HCT116 (cell line): ENCODE measurements around the gene HBE1. TPM values are rescaled to one million over a fixed set of nuclear protein-coding genes. Genes with fewer than 3 reads are reported as not detected.

Source experiments
- ATAC-seq: fragments of 200-7000 bp; cut with Tn5 transposase; 2 replicates; pipeline ENCODE4 v1.9.1; 2020; ENCODE audit warnings: mild to moderate bottlenecking, moderate library complexity
- BruUV-seq: library from RNA; stranded (reverse); fragments of 400-500 nt; replicated peaks from 2 replicates; lab custom pipeline; 2021; lab: Mats Ljungman, UMichigan
- CTCF ChIA-PET: fragments of 300-600 bp; sonication (Branson Sonifier 250); formaldehyde crosslinking; loops from one replicate; lab custom pipeline; 2021; ENCODE audit warnings: antibody characterized with exemption; lab: Charles Lee
- POLR2A ChIA-PET: fragments of 300-600, 350-600 bp; sonication (Branson Sonifier 250); formaldehyde crosslinking; loops from one replicate; lab custom pipeline; 2021; ENCODE audit warnings: antibody characterized with exemption; lab: Charles Lee
- RAD21 ChIA-PET, 2 experiments: fragments of 300-600 bp; sonication (Branson Sonifier 250); formaldehyde crosslinking; loops; one replicate each; lab custom pipeline; 2023; ENCODE audit warnings: low total read pairs in 2 of 2; ENCODE audit not compliant: uncharacterized antibody in 2 of 2, unreplicated experiment in 2 of 2, low non-redundant PET in 1 of 2; lab: Charles Lee
- DNase-seq: peaks from one replicate; pipeline ENCODE4 v3.0.0-alpha.2; 2010; ENCODE audit warnings: low read depth, low spot score
- H2AFZ ChIP-seq: fragments of 200-600 bp; shearing (Covaris generic), sonication (generic); 2 replicates; pipeline ENCODE4 v1.6.1; 2017; ENCODE audit warnings: low read depth, mixed run types, mixed read lengths, antibody characterized with exemption, low read length; ENCODE audit not compliant: poor library complexity, severe bottlenecking
- H3K27ac ChIP-seq: 2 replicates; pipeline ENCODE4 v1.5.1; 2012; ENCODE audit warnings: low read depth, low read length
- H3K27me3 ChIP-seq: fragments of 200-600 bp; sonication (generic); 2 replicates; pipeline ENCODE4 v1.6.1; 2016; ENCODE audit warnings: mixed run types, low read length, mixed read lengths; ENCODE audit not compliant: insufficient read depth
- H3K36me3 ChIP-seq, 2 experiments: fragments of 200-500 bp in 1 of 2; fragments of 200-600 bp in 1 of 2; sonication (Bioruptor generic) in 1 of 2; sonication (generic) in 1 of 2; 2 replicates each; pipeline versions ENCODE4 v1.5.1 to v1.6.1; 2014 to 2016; ENCODE audit warnings: low read length in 2 of 2, inconsistent platforms in 1 of 2, mixed read lengths in 1 of 2, mixed run types in 1 of 2; ENCODE audit not compliant: insufficient read depth in 2 of 2, control insufficient read depth in 1 of 2
- H3K4me1 ChIP-seq, 2 experiments: fragments of 200-600 bp in 1 of 2; sonication (generic) in 1 of 2; 2 replicates each; pipeline versions ENCODE4 v1.5.1 to v1.6.1; 2012 to 2017; ENCODE audit warnings: low read length in 2 of 2, inconsistent platforms in 1 of 2, mild to moderate bottlenecking in 1 of 2, mixed read lengths in 1 of 2, mixed run types in 1 of 2, moderate library complexity in 1 of 2; ENCODE audit not compliant: insufficient read depth in 2 of 2, control insufficient read depth in 1 of 2
- H3K4me2 ChIP-seq: fragments of 200-600 bp; sonication (generic); 2 replicates; pipeline ENCODE4 v1.6.1; 2017; ENCODE audit warnings: mixed run types, low read length, mixed read lengths
- H3K4me3 ChIP-seq, 2 experiments: fragments of 200-600 bp in 1 of 2; sonication (generic) in 1 of 2; replicated peaks in 1 of 2; 2 replicates each; pipeline ENCODE4 v1.5.1; 2011 to 2016; ENCODE audit warnings: low read length in 2 of 2, control low read depth in 1 of 2, low read depth in 1 of 2, mild to moderate bottlenecking in 1 of 2, mixed read lengths in 1 of 2, mixed run types in 1 of 2
- H3K79me2 ChIP-seq: fragments of 200-600 bp; sonication (generic); 2 replicates; pipeline ENCODE4 v1.6.1; 2017; ENCODE audit warnings: mild to moderate bottlenecking, mixed run types, low read length, moderate library complexity, mixed read lengths; ENCODE audit not compliant: insufficient read depth
- H3K9ac ChIP-seq: fragments of 200-600 bp; sonication (generic); 2 replicates; pipeline ENCODE4 v1.6.1; 2016; ENCODE audit warnings: low read length, mixed read lengths
- H3K9me2 ChIP-seq: fragments of 200-600 bp; sonication (generic), shearing (Covaris generic); 2 replicates; pipeline ENCODE4 v1.6.1; 2017; ENCODE audit warnings: mixed run types, mild to moderate bottlenecking, moderate library complexity; ENCODE audit not compliant: insufficient read depth
- H3K9me3 ChIP-seq, 2 experiments: fragments of 200-500 bp in 1 of 2; fragments of 200-600 bp in 1 of 2; sonication (Bioruptor generic) in 1 of 2; sonication (generic) in 1 of 2; 2 replicates each; pipeline ENCODE4 v1.6.1; 2014 to 2017; ENCODE audit warnings: low read length in 2 of 2, mixed read lengths in 2 of 2, inconsistent platforms in 1 of 2, low read depth in 1 of 2, mild to moderate bottlenecking in 1 of 2, mixed run types in 1 of 2, moderate library complexity in 1 of 2; ENCODE audit not compliant: control insufficient read depth in 1 of 2, insufficient read depth in 1 of 2
- H4K20me1 ChIP-seq: fragments of 200-600 bp; sonication (generic), shearing (Covaris generic); 2 replicates; pipeline ENCODE4 v1.6.1; 2017; ENCODE audit warnings: mixed run types, mild to moderate bottlenecking, moderate library complexity; ENCODE audit not compliant: insufficient read depth
- ATF3 ChIP-seq: IDR thresholded peaks from 2 replicates; pipeline ENCODE4 v1.6.1; 2012
- CBX3 ChIP-seq: IDR thresholded peaks from 2 replicates; pipeline ENCODE4 v1.6.1; 2012; ENCODE audit warnings: low read depth
- CEBPB ChIP-seq: IDR thresholded peaks from 2 replicates; pipeline ENCODE4 v1.6.1; 2012; ENCODE audit warnings: low read depth
- EGR1 ChIP-seq: IDR thresholded peaks from 2 replicates; pipeline ENCODE4 v1.6.1; 2012; ENCODE audit warnings: low read depth
- ELF1 ChIP-seq: IDR thresholded peaks from 2 replicates; pipeline ENCODE4 v1.6.1; 2012; ENCODE audit warnings: low read depth, borderline replicate concordance
- EZH2 ChIP-seq: fragments of 200-600 bp; sonication (generic); IDR thresholded peaks from 2 replicates; pipeline ENCODE4 v1.6.1; 2017; ENCODE audit warnings: antibody characterized with exemption, mixed run types
- FOSL1 ChIP-seq: IDR thresholded peaks from 2 replicates; pipeline ENCODE4 v1.6.1; 2012; ENCODE audit warnings: low read depth
- JUND ChIP-seq: IDR thresholded peaks from 2 replicates; pipeline ENCODE4 v1.6.1; 2012
- MAX ChIP-seq: IDR thresholded peaks from 2 replicates; pipeline ENCODE4 v1.6.1; 2012
- POLR2A ChIP-seq: IDR thresholded peaks from 2 replicates; pipeline ENCODE4 v1.7.0; 2011; ENCODE audit warnings: borderline replicate concordance; ENCODE audit not compliant: insufficient read depth, insufficient read length; ENCODE audit errors: extremely low read depth
- RAD21 ChIP-seq: IDR thresholded peaks from 2 replicates; pipeline ENCODE4 v1.6.1; 2012; ENCODE audit warnings: low read depth, mild to moderate bottlenecking
- REST ChIP-seq: IDR thresholded peaks from 2 replicates; pipeline ENCODE4 v1.6.1; 2012; ENCODE audit warnings: low read depth
- YY1 ChIP-seq: IDR thresholded peaks from 2 replicates; pipeline ENCODE4 v1.6.1; 2011; ENCODE audit warnings: low read length, low read depth, moderate library complexity, mild to moderate bottlenecking; ENCODE audit not compliant: insufficient replicate concordance; ENCODE audit errors: extremely low read depth
- ZBTB33 ChIP-seq: IDR thresholded peaks from 2 replicates; pipeline ENCODE4 v1.6.1; 2011; ENCODE audit warnings: mild to moderate bottlenecking, low read length, moderate library complexity; ENCODE audit not compliant: insufficient replicate concordance; ENCODE audit errors: extremely low read depth
- ZFX ChIP-seq: fragments of 450-650 bp; IDR thresholded peaks from 2 replicates; pipeline ENCODE4 v1.6.1; 2017
- ZNF274 ChIP-seq: fragments of 200-500 bp; sonication (Bioruptor generic); IDR thresholded peaks from 2 replicates; pipeline ENCODE4 v1.6.1; 2014; ENCODE audit warnings: mild to moderate bottlenecking, low read depth, low read length, inconsistent platforms
- intact Hi-C: fragments of 100-400 bp; cut with micrococcal nuclease; formaldehyde crosslinking; loops from 2 replicates; pipeline ENCODE4 v1.10.0; 2022
- total RNA-seq: library from RNA; stranded (reverse); gene quantifications from one replicate; pipeline ENCODE4 v1.2.1, GENCODE V29; 2021; ENCODE audit not compliant: unreplicated experiment

Gene HBE1
- total RNA-seq, 1 experiment from 2014 or later, result 212 TPM

- no peak within 1 kb of the TSS for H3K9ac ChIP-seq
- ChIA-PET POLR2A (no interaction called here), RAD21 (no interaction called here), CTCF (no interaction called here)
- H4K20me1 ChIP-seq, result no peaks in the 10 kb centered on the region
- DNase-seq (no peak), ATAC-seq (no peak)
- intact Hi-C loops, result no loop called here
- H3K9me3 ChIP-seq, result no peaks in the 10 kb centered on the region
- no peaks in the 10 kb centered on the region for H3K27me3 ChIP-seq
- peaks cover 7 to 23% of the 10 kb centered on the region in 2 experiments; a peak in 2 of 4 replicates for H3K36me3 ChIP-seq
- H3K4me1 ChIP-seq, result no peaks in the 10 kb centered on the region
- TF ChIP-seq ATF3 (no peak), CEBPB (no peak)
- no peak within 1 kb of the TSS for H3K27ac ChIP-seq
- no TSS peak for BruUV-seq
- H3K79me2 ChIP-seq, result no peaks in the 10 kb centered on the region
- no peak within 1 kb of the TSS for H3K4me2 ChIP-seq
- H2AFZ ChIP-seq, result no peak within 1 kb of the TSS
- no peaks in the 10 kb centered on the region for H3K9me2 ChIP-seq
- H3K4me3 ChIP-seq, result no peak within 1 kb of the TSS
Measured at GRCh38 chr11:5301846-5302245, 32.1 kb upstream of the HBE1 start, which contains the start of gene OR51B4. Gene OR51B4, minus strand, starts transcription at chr11:5301946. Its CDS starts 0 bp downstream, at chr11:5301946.

- H2AFZ ChIP-seq, result no peak overlapping the region
- H4K20me1 ChIP-seq, result no peaks in the 10 kb centered on the region
- H3K4me3 ChIP-seq, result no peak overlapping the region
- no peaks in the 10 kb centered on the region for H3K79me2 ChIP-seq
- no peaks in the 10 kb centered on the region for H3K9me3 ChIP-seq
- H3K27me3 ChIP-seq, result no peaks in the 10 kb centered on the region
- no peaks in the 10 kb centered on the region for H3K4me1 ChIP-seq
- CTCF ChIA-PET, result no interaction called here
- ATAC-seq (no peak), DNase-seq (no peak)
- no TSS peak for BruUV-seq
- peaks cover 7 to 26% of the 10 kb centered on the region in 2 experiments; a peak in 2 of 4 replicates for H3K36me3 ChIP-seq
- no peak overlapping the region for H3K4me2 ChIP-seq
- POLR2A ChIA-PET, result no interaction called here
- H3K27ac ChIP-seq, result no peak overlapping the region
- intact Hi-C loops, result no loop called here
- RAD21 ChIA-PET, result no interaction called here
- H3K9me2 ChIP-seq, result no peaks in the 10 kb centered on the region
- no peak overlapping the region for H3K9ac ChIP-seq
- TF ChIP-seq YY1, result no peak
- no peak for TF ChIP-seq ATF3
- no peak for TF ChIP-seq EGR1
- no peak for TF ChIP-seq EZH2
- TF ChIP-seq ZNF274, result no peak
- no peak for TF ChIP-seq JUND
- no peak for TF ChIP-seq RAD21
- TF ChIP-seq ZFX, result no peak
- TF ChIP-seq ZBTB33, result no peak
- TF ChIP-seq REST, result no peak
- no peak for TF ChIP-seq ELF1
- TF ChIP-seq CBX3, result no peak
- TF ChIP-seq CEBPB, result no peak
- no peak for TF ChIP-seq POLR2A
- TF ChIP-seq FOSL1, result no peak
- TF ChIP-seq MAX, result no peak
Measured at GRCh38 chr11:5300251-5300650, 30.5 kb upstream of the HBE1 start.
